PC-9 (cell line): ENCODE data around the gene ESYT1.

ENCODE experiments used
- EZH2 ChIP-seq: fragments of 200-600 bp; sonication (generic); IDR thresholded peaks from 2 replicates; pipeline ENCODE4 v1.8.0; 2017; ENCODE audit warnings: antibody characterized with exemption, low read depth
- TF ChIP-seq, protein P1 (sequence below): fragments of 200-600 bp; sonication (generic); conservative IDR thresholded peaks from 2 replicates; pipeline ENCODE4 v1.6.1; 2017; ENCODE audit warnings: mixed run types, antibody characterized with exemption, mild to moderate bottlenecking, moderate library complexity

DNA sequence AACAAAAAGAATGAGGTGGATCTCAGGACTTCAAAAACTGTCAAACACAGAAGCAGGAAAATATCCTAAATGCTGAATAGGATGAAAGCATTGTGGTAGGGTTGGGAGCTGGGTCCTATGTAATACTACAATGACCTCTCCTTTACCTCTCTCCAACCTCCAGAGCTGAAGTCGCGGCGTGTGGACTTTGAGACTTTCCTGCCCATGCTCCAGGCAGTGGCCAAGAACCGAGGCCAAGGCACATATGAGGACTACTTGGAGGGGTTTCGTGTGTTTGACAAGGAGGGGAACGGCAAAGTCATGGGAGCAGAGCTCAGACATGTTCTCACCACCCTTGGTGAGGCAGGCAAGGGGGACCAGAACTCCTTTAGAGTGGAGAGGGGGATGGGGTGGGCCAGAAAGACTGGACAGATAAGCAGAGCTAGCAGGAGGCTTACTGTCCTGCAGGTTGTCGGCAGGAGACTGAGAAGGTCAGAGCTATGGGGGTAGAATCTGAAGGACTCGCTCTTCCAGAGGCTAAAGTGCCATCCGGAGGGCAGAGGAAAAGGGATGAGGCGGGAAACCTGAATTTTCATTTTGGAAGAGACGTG is 27.3 kb downstream of the ESYT1 start:
- TF ChIP-seq EZH2 = no peak
- TF ChIP-seq, protein P1, sequence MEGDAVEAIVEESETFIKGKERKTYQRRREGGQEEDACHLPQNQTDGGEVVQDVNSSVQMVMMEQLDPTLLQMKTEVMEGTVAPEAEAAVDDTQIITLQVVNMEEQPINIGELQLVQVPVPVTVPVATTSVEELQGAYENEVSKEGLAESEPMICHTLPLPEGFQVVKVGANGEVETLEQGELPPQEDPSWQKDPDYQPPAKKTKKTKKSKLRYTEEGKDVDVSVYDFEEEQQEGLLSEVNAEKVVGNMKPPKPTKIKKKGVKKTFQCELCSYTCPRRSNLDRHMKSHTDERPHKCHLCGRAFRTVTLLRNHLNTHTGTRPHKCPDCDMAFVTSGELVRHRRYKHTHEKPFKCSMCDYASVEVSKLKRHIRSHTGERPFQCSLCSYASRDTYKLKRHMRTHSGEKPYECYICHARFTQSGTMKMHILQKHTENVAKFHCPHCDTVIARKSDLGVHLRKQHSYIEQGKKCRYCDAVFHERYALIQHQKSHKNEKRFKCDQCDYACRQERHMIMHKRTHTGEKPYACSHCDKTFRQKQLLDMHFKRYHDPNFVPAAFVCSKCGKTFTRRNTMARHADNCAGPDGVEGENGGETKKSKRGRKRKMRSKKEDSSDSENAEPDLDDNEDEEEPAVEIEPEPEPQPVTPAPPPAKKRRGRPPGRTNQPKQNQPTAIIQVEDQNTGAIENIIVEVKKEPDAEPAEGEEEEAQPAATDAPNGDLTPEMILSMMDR = no peak
